GM12878 (cell line): ENCODE data around the gene APLP2.

Source experiments
- EED ChIP-seq: sonication (generic); IDR thresholded peaks from 2 replicates; pipeline ENCODE4 v1.6.1; 2016; ENCODE audit warnings: antibody characterized with exemption, low read depth
- GABPA ChIP-seq: IDR thresholded peaks from 2 replicates; pipeline ENCODE4 v1.6.1; 2014; ENCODE audit warnings: antibody characterized with exemption, low read depth, mild to moderate bottlenecking, inconsistent platforms
- POLR2A ChIP-seq: IDR thresholded peaks from 2 replicates; pipeline ENCODE4 v1.6.1; 2011; ENCODE audit warnings: low read depth, mild to moderate bottlenecking, low read length
- SP1 ChIP-seq: IDR thresholded peaks from one replicate; pipeline ENCODE4 v1.6.1; 2011; ENCODE audit warnings: low read depth, low read length
- ZNF24 ChIP-seq: fragments of 450-650 bp; IDR thresholded peaks from 2 replicates; pipeline ENCODE4 v1.6.1; 2017; ENCODE audit warnings: antibody characterized with exemption, mild to moderate bottlenecking
- TF ChIP-seq, protein P1 (sequence below), 3 experiments: IDR thresholded peaks in 2 of 3; conservative IDR thresholded peaks in 1 of 3; 2 replicates each; pipeline ENCODE4 v1.5.1; 2011; ENCODE audit warnings: low read depth in 3 of 3, low read length in 3 of 3, mild to moderate bottlenecking in 3 of 3, control low read depth in 2 of 3, moderate library complexity in 2 of 3, inconsistent platforms in 1 of 3, mixed read lengths in 1 of 3; ENCODE audit not compliant: control insufficient read depth in 2 of 3, insufficient read depth in 1 of 3; ENCODE audit errors: extremely low read depth in 1 of 3
- TF ChIP-seq, protein P2 (sequence below): IDR thresholded peaks from 2 replicates; pipeline ENCODE4 v1.6.1; 2011; ENCODE audit warnings: low read depth, low read length, improper control_type of control experiment, borderline replicate concordance

- TF ChIP-seq, protein P1, sequence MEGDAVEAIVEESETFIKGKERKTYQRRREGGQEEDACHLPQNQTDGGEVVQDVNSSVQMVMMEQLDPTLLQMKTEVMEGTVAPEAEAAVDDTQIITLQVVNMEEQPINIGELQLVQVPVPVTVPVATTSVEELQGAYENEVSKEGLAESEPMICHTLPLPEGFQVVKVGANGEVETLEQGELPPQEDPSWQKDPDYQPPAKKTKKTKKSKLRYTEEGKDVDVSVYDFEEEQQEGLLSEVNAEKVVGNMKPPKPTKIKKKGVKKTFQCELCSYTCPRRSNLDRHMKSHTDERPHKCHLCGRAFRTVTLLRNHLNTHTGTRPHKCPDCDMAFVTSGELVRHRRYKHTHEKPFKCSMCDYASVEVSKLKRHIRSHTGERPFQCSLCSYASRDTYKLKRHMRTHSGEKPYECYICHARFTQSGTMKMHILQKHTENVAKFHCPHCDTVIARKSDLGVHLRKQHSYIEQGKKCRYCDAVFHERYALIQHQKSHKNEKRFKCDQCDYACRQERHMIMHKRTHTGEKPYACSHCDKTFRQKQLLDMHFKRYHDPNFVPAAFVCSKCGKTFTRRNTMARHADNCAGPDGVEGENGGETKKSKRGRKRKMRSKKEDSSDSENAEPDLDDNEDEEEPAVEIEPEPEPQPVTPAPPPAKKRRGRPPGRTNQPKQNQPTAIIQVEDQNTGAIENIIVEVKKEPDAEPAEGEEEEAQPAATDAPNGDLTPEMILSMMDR (IDR thresholded peaks at IDR 0.05 in 2 of 3, conservative IDR thresholded peaks at IDR 0.05 in 1 of 3; ENCODE audit: control insufficient read depth in 2 of 3, extremely low read depth in 1 of 3, insufficient read depth in 1 of 3, low read depth in 3 of 3, low read length in 3 of 3), result no peak
- TF ChIP-seq, protein P2, sequence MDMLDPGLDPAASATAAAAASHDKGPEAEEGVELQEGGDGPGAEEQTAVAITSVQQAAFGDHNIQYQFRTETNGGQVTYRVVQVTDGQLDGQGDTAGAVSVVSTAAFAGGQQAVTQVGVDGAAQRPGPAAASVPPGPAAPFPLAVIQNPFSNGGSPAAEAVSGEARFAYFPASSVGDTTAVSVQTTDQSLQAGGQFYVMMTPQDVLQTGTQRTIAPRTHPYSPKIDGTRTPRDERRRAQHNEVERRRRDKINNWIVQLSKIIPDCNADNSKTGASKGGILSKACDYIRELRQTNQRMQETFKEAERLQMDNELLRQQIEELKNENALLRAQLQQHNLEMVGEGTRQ, result no peak
- no peak for TF ChIP-seq SP1
- TF ChIP-seq ZNF24, result no peak
- TF ChIP-seq POLR2A, result no peak
- TF ChIP-seq EED, result no peak
- no peak for TF ChIP-seq GABPA
These were observed 14.7 kb upstream of the APLP2 start for GRCh38 chr11:130054966-130055365.
